SU-DHL-6 (cell line): Measurements from ENCODE around the gene TBC1D1.

Source experiments
- H2AFZ ChIP-seq: fragments of 200-600 bp; sonication (generic); 2 replicates; pipeline ENCODE4 v1.6.1; 2014; ENCODE audit warnings: low read depth, mild to moderate bottlenecking, moderate library complexity, mixed read lengths, antibody characterized with exemption, low read length; ENCODE audit not compliant: severe bottlenecking
- H3F3A ChIP-seq: fragments of 200-600 bp; shearing (Covaris generic); 2 replicates; pipeline ENCODE4 v1.6.0; 2016; ENCODE audit warnings: antibody characterized with exemption, mild to moderate bottlenecking; ENCODE audit not compliant: insufficient read depth
- H3K27ac ChIP-seq: fragments of 200-600 bp; sonication (generic); 2 replicates; pipeline ENCODE4 v1.5.1; 2016; ENCODE audit warnings: low read depth, mild to moderate bottlenecking, low read length, moderate library complexity, mixed read lengths
- H3K27me3 ChIP-seq: fragments of 200-600 bp; sonication (generic), shearing (Covaris generic); 2 replicates; pipeline ENCODE4 v1.6.0; 2014; ENCODE audit warnings: mild to moderate bottlenecking, low read length
- H3K36me3 ChIP-seq: fragments of 200-600 bp; sonication (generic); 2 replicates; pipeline ENCODE4 v1.6.1; 2014; ENCODE audit warnings: mild to moderate bottlenecking, low read length, mixed read lengths
- H3K4me2 ChIP-seq: fragments of 300-600, 200-600 bp; shearing (Covaris generic), sonication (generic); 2 replicates; pipeline ENCODE4 v1.6.0; 2014; ENCODE audit warnings: low read length, low read depth, mild to moderate bottlenecking; ENCODE audit not compliant: poor library complexity, severe bottlenecking
- H3K4me3 ChIP-seq: fragments of 200-600 bp; sonication (generic); 2 replicates; pipeline ENCODE4 v1.5.1; 2014; ENCODE audit warnings: antibody characterized with exemption, low read length, mild to moderate bottlenecking, mixed read lengths; ENCODE audit not compliant: insufficient read depth, poor library complexity, severe bottlenecking
- H3K79me2 ChIP-seq: fragments of 200-600 bp; sonication (generic); 2 replicates; pipeline ENCODE4 v1.6.1; 2014; ENCODE audit warnings: mild to moderate bottlenecking, low read length, moderate library complexity; ENCODE audit not compliant: insufficient read depth
- H3K9ac ChIP-seq: fragments of 200-600 bp; sonication (generic); 2 replicates; pipeline ENCODE4 v1.7.0; 2014; ENCODE audit warnings: mild to moderate bottlenecking, low read length
- H3K9me2 ChIP-seq: fragments of 200-600 bp; sonication (generic); replicated peaks from 2 replicates; pipeline ENCODE4 v1.6.1; 2014; ENCODE audit warnings: low read length; ENCODE audit not compliant: insufficient read depth
- H3K9me3 ChIP-seq: fragments of 200-600 bp; sonication (generic); 2 replicates; pipeline ENCODE4 v1.6.1; 2014; ENCODE audit warnings: low read length, mixed read lengths; ENCODE audit not compliant: insufficient read depth
- H4K20me1 ChIP-seq: fragments of 200-600 bp; sonication (generic); 2 replicates; pipeline ENCODE4 v1.6.1; 2014; ENCODE audit warnings: low read depth, mild to moderate bottlenecking, antibody characterized with exemption, low read length, moderate library complexity, mixed read lengths
- CTCF ChIP-seq: fragments of 200-600 bp; sonication (generic); IDR thresholded peaks from one replicate; pipeline ENCODE4 v1.5.1; 2017; ENCODE audit warnings: antibody characterized with exemption, mild to moderate bottlenecking, low read length, moderate library complexity; ENCODE audit not compliant: insufficient read depth, poor library complexity, severe bottlenecking
- EZH2phosphoT487 ChIP-seq: fragments of 200-600 bp; sonication (generic), shearing (Covaris generic); conservative IDR thresholded peaks from 2 replicates; pipeline ENCODE4 v1.6.1; 2018; ENCODE audit warnings: mild to moderate bottlenecking, antibody characterized with exemption, low read length, moderate library complexity, mixed read lengths

The TBC1D1 gene

DNA sequence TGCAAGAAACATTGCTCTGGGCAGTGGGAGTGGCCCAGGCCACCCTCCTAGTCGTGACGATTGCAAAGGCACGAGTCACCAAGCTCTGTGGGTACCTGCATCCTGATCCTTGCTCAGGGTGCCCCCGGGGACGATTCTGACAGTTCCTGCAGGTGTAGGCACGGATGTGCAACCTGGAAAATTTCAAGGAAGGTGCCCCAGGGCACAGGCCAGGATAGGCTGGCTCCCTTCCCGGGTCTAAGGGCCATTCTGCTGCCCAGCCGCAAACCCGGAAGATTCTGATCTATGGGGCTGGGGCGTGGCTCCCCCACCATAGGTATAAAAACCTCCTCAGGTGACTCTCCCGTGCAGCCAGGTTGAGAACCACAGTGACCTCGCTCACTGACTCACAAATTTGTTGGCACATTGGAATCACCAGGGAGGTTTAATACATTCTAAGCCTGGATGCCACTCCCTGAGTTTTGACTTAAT, 297.8 kb downstream of the TBC1D1 start:
- Histone ChIP-seq H3K79me2 (no peaks in the 10 kb centered on the region), H3K4me3 (no peak overlapping the region), H3K4me2 (no peak overlapping the region), H3K27me3 (no peaks in the 10 kb centered on the region), H3F3A (no peaks in the 10 kb centered on the region), H4K20me1 (no peaks in the 10 kb centered on the region), H3K36me3 (no peaks in the 10 kb centered on the region), H3K9ac (no peak overlapping the region), H3K9me2 (no peaks in the 10 kb centered on the region), H2AFZ (no peak overlapping the region), H3K27ac (no peak overlapping the region), H3K9me3 (no peaks in the 10 kb centered on the region)
- no peak for TF ChIP-seq CTCF
- no peak for TF ChIP-seq EZH2phosphoT487
